ENCODE data around the gene TNIK.

Gene TNIK

GRCh38 chr3:171223396-171223795 is 236.8 kb downstream of the TNIK start:
- no peak for DNase-seq (ENCODE audit: low spot score)

- no peak for DNase-seq (ENCODE audit: low spot score)
Measured at GRCh38 chr3:171222995-171223394, 237.2 kb downstream of the TNIK start.

GRCh38 chr3:171221597-171221996 is 238.6 kb downstream of the TNIK start:
- DNase-seq (ENCODE audit: low spot score): no peak

GRCh38 chr3:171221104-171221503 is 239.1 kb downstream of the TNIK start:
- DNase-seq (ENCODE audit: low spot score): no peak

GRCh38 chr3:171219258-171219657 is 240.9 kb downstream of the TNIK start:
- no peak for DNase-seq (ENCODE audit: low spot score)

- DNase-seq (ENCODE audit: low spot score): no peak
Measured at GRCh38 chr3:171218069-171218468, 242.1 kb downstream of the TNIK start.

GRCh38 chr3:171213907-171214306 is 246.3 kb downstream of the TNIK start:
- no peak for DNase-seq (ENCODE audit: low spot score)

- no peak for DNase-seq (ENCODE audit: low spot score)
Measured at GRCh38 chr3:171213178-171213577, 247.0 kb downstream of the TNIK start.

GRCh38 chr3:171212648-171213047 is 247.6 kb downstream of the TNIK start:
- no peak for DNase-seq (ENCODE audit: low spot score)

- no peak for DNase-seq (ENCODE audit: low spot score)
Measured at GRCh38 chr3:171206283-171206682, 253.9 kb downstream of the TNIK start.

- DNase-seq (ENCODE audit: low spot score): no peak
Measured at GRCh38 chr3:171204942-171205341, 255.3 kb downstream of the TNIK start.

GRCh38 chr3:171201825-171202224 is 258.4 kb downstream of the TNIK start:
- no peak for DNase-seq (ENCODE audit: low spot score)

- DNase-seq (ENCODE audit: low spot score): no peak
Measured at GRCh38 chr3:171200750-171201088, 259.5 kb downstream of the TNIK start.

- DNase-seq (ENCODE audit: low spot score): no peak
Measured at GRCh38 chr3:171200052-171200749, 260.0 kb downstream of the TNIK start.

GRCh38 chr3:171199473-171199829 is 260.8 kb downstream of the TNIK start:
- no peak for DNase-seq (ENCODE audit: low spot score)

GRCh38 chr3:171198781-171199472 is 261.3 kb downstream of the TNIK start:
- no peak for DNase-seq (ENCODE audit: low spot score)

- DNase-seq (ENCODE audit: low spot score): no peak
Measured at GRCh38 chr3:171195686-171196085, 264.5 kb downstream of the TNIK start.

- DNase-seq (ENCODE audit: low spot score): no peak
Measured at GRCh38 chr3:171194965-171195364, 265.2 kb downstream of the TNIK start.

- DNase-seq (ENCODE audit: low spot score): no peak
Measured at GRCh38 chr3:171193693-171194092, 266.5 kb downstream of the TNIK start.

- peak; percentile 25 for DNase-seq (ENCODE audit: low spot score)
Measured at GRCh38 chr3:171192176-171192854, 267.9 kb downstream of the TNIK start.

- no peak for DNase-seq (ENCODE audit: low spot score)
Measured at GRCh38 chr3:171190668-171191067, 269.5 kb downstream of the TNIK start.

- DNase-seq (ENCODE audit: low spot score): no peak
Measured at GRCh38 chr3:171189394-171190080, 270.7 kb downstream of the TNIK start.
